ENCODE results near the gene COL18A1.

The COL18A1 gene

DNA sequence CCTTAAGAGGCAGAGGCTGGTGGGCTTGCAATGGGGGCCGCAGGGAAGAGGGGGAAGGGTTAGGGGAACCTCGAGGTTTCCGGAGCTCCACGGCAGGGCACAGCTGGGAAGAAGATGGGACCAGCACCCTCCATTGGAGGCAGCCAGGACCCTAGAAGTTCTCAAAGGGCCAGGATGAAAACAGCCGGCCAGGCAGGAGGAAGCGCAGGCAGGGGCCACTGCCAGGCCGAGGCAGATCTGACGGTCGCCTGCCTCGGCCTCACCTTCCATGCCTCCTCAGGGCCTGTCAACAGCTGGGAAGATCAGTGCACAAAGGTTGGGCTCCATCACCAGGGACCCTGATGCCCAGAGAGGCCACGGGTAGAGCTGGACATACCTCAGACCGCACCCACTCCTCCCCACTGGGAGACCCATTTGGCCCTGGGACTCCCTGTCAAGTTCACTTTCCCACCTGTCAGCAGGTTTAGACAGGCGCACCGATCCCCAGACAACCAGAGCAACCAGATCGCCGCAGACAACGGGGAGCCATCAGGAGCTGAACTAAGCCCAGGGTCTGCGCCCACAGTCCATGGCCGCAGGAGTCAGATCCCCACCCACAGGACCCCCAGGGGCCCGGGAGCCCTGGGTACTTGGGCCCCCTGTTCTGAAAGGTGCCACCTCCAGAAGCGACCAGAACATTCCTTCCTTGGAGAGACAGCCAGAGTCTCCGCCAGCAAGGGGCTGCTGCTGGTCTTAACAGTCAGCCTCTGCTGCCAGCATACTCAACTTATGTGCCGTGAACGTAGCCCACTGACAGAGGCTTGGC, 135.0 kb downstream of the COL18A1 start:
- no peak overlapping the region for H3K4me3 ChIP-seq (ENCODE audit: control insufficient read depth, low read depth, low read length)
- DNase-seq (ENCODE audit: low read depth), result no peak
- TF ChIP-seq, protein P1, sequence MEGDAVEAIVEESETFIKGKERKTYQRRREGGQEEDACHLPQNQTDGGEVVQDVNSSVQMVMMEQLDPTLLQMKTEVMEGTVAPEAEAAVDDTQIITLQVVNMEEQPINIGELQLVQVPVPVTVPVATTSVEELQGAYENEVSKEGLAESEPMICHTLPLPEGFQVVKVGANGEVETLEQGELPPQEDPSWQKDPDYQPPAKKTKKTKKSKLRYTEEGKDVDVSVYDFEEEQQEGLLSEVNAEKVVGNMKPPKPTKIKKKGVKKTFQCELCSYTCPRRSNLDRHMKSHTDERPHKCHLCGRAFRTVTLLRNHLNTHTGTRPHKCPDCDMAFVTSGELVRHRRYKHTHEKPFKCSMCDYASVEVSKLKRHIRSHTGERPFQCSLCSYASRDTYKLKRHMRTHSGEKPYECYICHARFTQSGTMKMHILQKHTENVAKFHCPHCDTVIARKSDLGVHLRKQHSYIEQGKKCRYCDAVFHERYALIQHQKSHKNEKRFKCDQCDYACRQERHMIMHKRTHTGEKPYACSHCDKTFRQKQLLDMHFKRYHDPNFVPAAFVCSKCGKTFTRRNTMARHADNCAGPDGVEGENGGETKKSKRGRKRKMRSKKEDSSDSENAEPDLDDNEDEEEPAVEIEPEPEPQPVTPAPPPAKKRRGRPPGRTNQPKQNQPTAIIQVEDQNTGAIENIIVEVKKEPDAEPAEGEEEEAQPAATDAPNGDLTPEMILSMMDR (conservative IDR thresholded peaks at IDR 0.05; ENCODE audit: control insufficient read depth, insufficient read depth, low read depth, low read length), result no peak

DNA sequence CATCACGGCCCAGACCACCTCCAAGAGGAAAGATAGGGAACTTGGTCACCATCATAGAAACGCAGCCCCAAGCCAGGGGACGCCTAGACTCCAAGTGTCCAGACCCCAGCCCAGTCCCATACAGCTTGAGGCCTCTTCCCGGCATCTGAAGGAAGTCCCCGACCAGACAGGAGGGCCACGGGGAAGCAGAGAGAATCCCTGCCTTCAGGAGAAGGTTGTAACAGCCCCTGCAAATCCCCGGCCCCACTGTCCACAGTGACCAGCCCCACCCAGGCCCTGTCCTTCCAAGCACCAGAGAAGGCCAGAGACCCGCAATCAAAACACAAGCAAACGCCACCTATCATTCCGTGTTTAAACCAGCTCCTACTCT, 135.6 kb downstream of the COL18A1 start:
- TF ChIP-seq, protein P1 (conservative IDR thresholded peaks at IDR 0.05; ENCODE audit: control insufficient read depth, insufficient read depth, low read depth, low read length), result no peak
- no peak overlapping the region for H3K4me3 ChIP-seq (ENCODE audit: control insufficient read depth, low read depth, low read length)
- DNase-seq (ENCODE audit: low read depth), result no peak

DNA sequence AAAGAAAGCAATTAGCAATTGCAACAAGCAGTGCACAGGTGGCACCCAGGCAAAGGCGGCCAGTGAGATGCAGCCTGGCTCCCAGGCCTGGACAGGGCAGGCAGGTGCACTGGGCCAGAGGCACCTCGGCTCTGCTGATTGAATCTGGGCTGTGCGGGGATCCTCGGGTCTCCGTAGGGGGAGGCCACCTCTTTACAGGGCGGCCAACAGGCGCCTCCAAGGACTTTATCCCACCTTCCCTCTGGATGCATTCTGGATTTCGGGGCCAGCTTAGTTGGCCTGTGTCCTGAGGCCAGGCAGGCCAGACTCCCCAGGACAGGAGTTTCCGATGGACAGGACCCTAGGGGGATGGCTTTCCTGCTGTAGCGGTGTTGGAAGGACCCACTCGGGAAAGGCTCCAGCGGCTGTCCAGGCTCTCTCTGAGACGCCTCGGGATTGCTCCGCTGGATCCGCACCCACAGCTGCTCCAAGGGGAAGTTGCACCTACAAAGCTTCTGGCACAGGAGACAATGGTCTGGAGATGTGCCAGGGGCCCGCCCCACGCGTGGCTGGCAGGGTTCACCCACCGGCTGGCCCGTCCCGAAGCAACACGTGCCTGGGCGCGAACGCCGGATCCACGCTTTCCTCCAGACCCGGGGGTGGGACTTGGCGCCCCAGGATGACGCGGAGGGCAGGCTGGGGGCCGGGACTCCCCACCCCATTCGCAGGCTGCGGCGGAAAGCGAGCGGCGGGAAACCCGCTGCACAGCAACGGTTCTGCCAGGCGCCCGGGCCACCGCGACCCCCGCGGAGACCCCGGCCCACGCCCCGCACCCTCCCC, 136.5 kb downstream of the COL18A1 start:
- peak; percentile 58 for DNase-seq (ENCODE audit: low read depth)
- H3K4me3 ChIP-seq (ENCODE audit: control insufficient read depth, low read depth, low read length), result peak overlapping the region; percentile 38
- TF ChIP-seq, protein P1 (conservative IDR thresholded peaks at IDR 0.05; ENCODE audit: control insufficient read depth, insufficient read depth, low read depth, low read length), result no peak

DNA sequence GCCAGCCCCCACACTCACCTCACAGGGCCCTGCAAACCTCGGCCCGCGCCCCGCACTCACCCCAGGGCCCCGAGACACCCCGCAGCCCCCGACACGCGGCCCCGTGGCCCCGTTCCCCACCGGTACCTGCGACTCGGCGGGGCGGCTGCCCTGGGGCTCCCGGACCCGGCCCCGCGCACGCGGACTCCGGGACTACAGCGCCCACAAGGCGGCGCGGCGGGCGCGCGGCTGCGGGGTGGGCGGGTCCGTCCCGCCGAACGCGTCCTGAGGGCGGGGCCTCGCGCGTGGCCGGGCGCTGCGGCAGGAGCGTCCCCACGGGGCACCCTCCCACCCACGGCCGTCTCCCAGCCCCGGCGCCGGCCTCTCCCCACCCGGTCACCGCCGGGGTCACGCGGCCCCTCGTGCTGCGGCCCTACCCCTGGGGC, 137.3 kb downstream of the COL18A1 start, which contains the start of gene SLC19A1:
SLC19A1 (minus strand) TSS at position 199 of the 425 bp plus-strand sequence. CDS start 4,481 bp downstream, outside the sequence.
- peak within 1 kb of the TSS; percentile 41 for H3K4me3 ChIP-seq (ENCODE audit: control insufficient read depth, low read depth, low read length)
- DNase-seq (ENCODE audit: low read depth), result peak; percentile 47
- TF ChIP-seq, protein P1 (conservative IDR thresholded peaks at IDR 0.05; ENCODE audit: control insufficient read depth, insufficient read depth, low read depth, low read length), result no peak

DNA sequence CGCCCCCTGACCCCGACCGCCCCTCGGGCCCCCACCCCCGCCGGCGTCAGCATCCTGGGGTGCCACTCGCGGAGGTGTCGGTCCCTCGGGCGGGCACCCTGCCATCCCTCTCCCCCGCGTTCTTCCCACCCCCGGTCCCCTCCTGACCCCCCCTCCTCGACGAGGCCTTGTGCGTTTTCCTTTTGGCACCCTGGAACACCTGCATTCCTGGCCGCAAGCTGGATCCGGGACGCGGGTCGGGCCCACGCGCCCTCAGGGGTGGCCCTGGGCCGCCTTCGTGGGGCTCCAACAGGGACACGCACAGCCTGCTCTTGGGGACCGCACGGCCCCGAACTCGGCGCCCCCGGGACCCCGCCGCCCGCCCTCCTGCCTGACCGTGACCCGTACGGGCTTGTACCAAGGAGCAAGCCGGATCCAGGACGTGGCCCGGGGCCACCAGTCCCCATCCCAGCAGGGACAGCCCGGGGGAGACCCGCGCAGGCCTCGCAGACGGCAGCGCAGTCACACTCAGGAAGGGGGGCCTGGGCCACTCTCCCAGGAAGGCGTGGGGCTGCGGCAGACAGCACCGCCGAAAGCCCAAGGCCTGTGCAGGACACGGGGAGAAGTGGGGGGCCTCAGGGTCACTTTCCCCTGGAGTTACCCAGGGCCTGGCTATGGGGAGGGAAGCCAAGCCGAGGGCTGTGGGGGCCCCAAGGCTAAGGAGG, 137.9 kb downstream of the COL18A1 start:
- TF ChIP-seq, protein P1 (conservative IDR thresholded peaks at IDR 0.05; ENCODE audit: control insufficient read depth, insufficient read depth, low read depth, low read length), result no peak
- no peak for DNase-seq (ENCODE audit: low read depth)
- H3K4me3 ChIP-seq (ENCODE audit: control insufficient read depth, low read depth, low read length), result peak overlapping the region; percentile 31

DNA sequence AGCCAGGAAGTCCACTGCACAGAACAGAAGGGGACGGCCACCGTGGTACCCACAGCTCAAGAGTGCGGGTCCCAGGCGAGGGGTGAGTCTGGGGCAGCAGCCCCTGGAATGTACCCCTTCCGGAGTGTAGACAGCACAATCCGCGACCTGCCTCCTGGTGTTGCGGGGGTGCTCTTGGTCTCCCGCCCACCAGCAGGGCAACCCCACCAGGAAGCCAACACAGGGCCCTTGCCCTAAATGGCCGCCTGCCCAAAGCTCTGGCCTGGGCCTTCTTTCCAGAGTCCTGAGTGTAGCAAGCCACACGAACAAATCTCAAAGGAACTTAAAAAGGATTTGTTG, 138.4 kb downstream of the COL18A1 start:
- TF ChIP-seq, protein P1 (conservative IDR thresholded peaks at IDR 0.05; ENCODE audit: control insufficient read depth, insufficient read depth, low read depth, low read length), result no peak
- DNase-seq (ENCODE audit: low read depth), result no peak
- H3K4me3 ChIP-seq (ENCODE audit: control insufficient read depth, low read depth, low read length), result no peak overlapping the region

Data from fibroblast of mammary gland (primary cell).